Ishikawa (cell line): ENCODE data around the gene NR3C1.

Experiments
- CEBPB ChIP-seq: IDR thresholded peaks from 2 replicates; pipeline ENCODE4 v1.6.1; 2012
- CREB1 ChIP-seq: IDR thresholded peaks from 2 replicates; pipeline ENCODE4 v1.6.1; 2012; ENCODE audit warnings: low read depth
- EGR1 ChIP-seq: IDR thresholded peaks from 2 replicates; pipeline ENCODE4 v1.6.1; 2012
- EP300 ChIP-seq: IDR thresholded peaks from 2 replicates; pipeline ENCODE4 v1.6.1; 2012; ENCODE audit warnings: borderline replicate concordance
- FOXM1 ChIP-seq: IDR thresholded peaks from 2 replicates; pipeline ENCODE4 v1.6.1; 2012; ENCODE audit warnings: low read depth, borderline replicate concordance
- MAX ChIP-seq: IDR thresholded peaks from 2 replicates; pipeline ENCODE4 v1.6.1; 2012
- NFIC ChIP-seq: IDR thresholded peaks from 2 replicates; pipeline ENCODE4 v1.6.1; 2012
- RAD21 ChIP-seq: IDR thresholded peaks from 2 replicates; pipeline ENCODE4 v1.6.1; 2012; ENCODE audit warnings: low read depth
- REST ChIP-seq: IDR thresholded peaks from 2 replicates; pipeline ENCODE4 v1.6.1; 2012; ENCODE audit warnings: low read depth, mild to moderate bottlenecking
- TAF1 ChIP-seq: IDR thresholded peaks from 2 replicates; pipeline ENCODE4 v1.6.1; 2012; ENCODE audit warnings: low read depth, mild to moderate bottlenecking
- TCF12 ChIP-seq: IDR thresholded peaks from 2 replicates; pipeline ENCODE4 v1.6.1; 2012; ENCODE audit warnings: low read depth
- TEAD4 ChIP-seq: IDR thresholded peaks from 2 replicates; pipeline ENCODE4 v1.6.1; 2012
- USF1 ChIP-seq: IDR thresholded peaks from 2 replicates; pipeline ENCODE4 v1.6.1; 2012
- YY1 ChIP-seq: IDR thresholded peaks from 2 replicates; pipeline ENCODE4 v1.6.1; 2012; ENCODE audit warnings: low read depth
- ZBTB7A ChIP-seq: IDR thresholded peaks from 2 replicates; pipeline ENCODE4 v1.6.1; 2012; ENCODE audit warnings: low read depth

NR3C1 gene

GRCh38 chr5:143372187-143372829, 31.2 kb downstream of the NR3C1 start:
- TF ChIP-seq EP300 (no peak), TAF1 (no peak), CREB1 (no peak), NFIC (no peak), FOXM1 (no peak), EGR1 (no peak), REST (no peak), TCF12 (no peak), ZBTB7A (no peak)

GRCh38 chr5:143370440-143370839, 33.0 kb downstream of the NR3C1 start:
- TF ChIP-seq EGR1 (no peak), FOXM1 (no peak), YY1 (no peak), REST (no peak), TCF12 (no peak), CREB1 (no peak), RAD21 (no peak), USF1 (no peak), NFIC (no peak), TAF1 (no peak), EP300 (no peak), TEAD4 (no peak), MAX (no peak), ZBTB7A (no peak), CEBPB (no peak)

GRCh38 chr5:143364061-143364460, 39.4 kb downstream of the NR3C1 start:
- TF ChIP-seq CEBPB: no peak
- no peak for TF ChIP-seq TCF12
- no peak for TF ChIP-seq TAF1
- no peak for TF ChIP-seq EGR1
- TF ChIP-seq RAD21: no peak
- TF ChIP-seq CREB1: no peak
- no peak for TF ChIP-seq REST
- no peak for TF ChIP-seq MAX
- no peak for TF ChIP-seq USF1

GRCh38 chr5:143362664-143363227, 40.7 kb downstream of the NR3C1 start:
- TF ChIP-seq USF1 (no peak), TAF1 (no peak), EP300 (no peak), CEBPB (no peak), NFIC (no peak), ZBTB7A (no peak), CREB1 (no peak), TEAD4 (no peak), EGR1 (no peak)
